T-helper 1 cell treated with Interleukin-12 subunit alpha and Interleukin-12 subunit beta and Interleukin-4 antibody, amounts not matched to agents 30 ng/mL and 1 ng/mL, for 36 hours (primary cell): ENCODE results near the gene ACAP1. TPM values are rescaled to one million over a fixed set of nuclear protein-coding genes. Genes with fewer than 3 reads are reported as not detected.

ENCODE experiments used
- intact Hi-C: fragments of 100-400 bp; cut with micrococcal nuclease; formaldehyde crosslinking; loops from one replicate; pipeline ENCODE4 v1.15.1; 2024
- total RNA-seq: library from RNA; stranded (reverse); gene quantifications from 2 replicates; pipeline ENCODE4 v1.2.3, GENCODE V29; 2022

Gene ACAP1
- total RNA-seq, 1 donor from 2014 or later: 701 TPM

DNA sequence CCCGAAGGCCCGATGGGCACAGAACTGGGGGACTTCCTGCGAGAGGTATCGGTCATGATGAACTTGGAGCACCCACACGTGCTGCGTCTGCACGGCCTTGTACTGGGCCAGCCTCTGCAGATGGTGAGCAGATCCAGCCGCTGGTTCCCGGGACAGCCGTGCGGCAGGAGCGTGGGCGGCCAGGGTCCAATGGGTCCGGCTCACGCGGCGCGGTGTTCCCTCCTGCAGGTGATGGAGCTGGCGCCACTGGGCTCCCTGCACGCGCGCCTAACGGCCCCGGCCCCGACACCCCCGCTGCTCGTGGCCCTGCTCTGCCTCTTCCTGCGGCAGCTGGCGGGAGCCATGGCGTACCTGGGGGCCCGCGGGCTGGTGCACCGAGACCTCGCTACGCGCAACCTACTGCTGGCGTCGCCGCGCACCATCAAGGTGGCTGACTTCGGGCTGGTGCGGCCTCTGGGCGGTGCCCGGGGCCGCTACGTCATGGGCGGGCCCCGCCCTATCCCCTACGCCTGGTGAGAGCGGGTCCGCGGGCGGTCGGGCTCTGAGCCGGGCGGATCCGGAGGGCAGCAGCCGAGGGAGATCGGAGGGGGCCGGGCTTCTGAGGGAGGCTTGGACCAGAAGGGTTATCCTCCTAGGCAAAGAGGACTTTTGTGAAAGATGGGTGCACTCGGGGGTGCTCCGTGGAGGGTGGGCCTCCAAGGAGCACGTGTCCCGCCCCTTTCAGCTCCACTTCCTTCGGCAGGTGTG lies 47.6 kb downstream of the ACAP1 start:
- intact Hi-C loops: loop anchor here (1.0 to 2.0 kb wide), 5 partner anchors 10 to 177 kb away; partner anchors contain the start of genes NEURL4, PLSCR3, SENP3 and TMEM102

DNA sequence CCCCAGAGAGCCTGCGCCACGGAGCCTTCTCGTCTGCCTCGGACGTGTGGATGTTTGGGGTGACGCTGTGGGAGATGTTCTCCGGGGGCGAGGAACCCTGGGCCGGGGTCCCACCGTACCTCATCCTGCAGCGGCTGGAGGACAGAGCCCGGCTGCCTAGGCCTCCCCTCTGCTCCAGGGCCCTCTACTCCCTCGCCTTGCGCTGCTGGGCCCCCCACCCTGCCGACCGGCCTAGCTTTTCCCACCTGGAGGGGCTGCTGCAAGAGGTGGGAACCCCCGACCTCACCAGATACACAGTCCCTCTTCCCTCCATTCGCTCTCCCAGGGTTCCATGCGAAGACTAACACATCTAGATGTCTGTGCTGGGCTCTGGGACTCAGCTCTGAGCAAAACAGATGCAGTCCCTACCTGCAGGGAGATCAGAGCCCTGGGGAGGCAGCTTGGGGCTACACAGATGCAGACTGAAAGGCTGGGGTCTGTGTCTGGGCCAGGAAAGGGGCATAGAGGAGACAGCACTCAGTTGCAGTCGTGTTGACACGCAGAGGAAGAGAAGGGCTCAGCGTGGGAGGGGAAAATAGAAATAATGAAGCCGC lies 48.3 kb downstream of the ACAP1 start:
- intact Hi-C loops: loop anchor here (1.0 to 2.0 kb wide), 5 partner anchors 10 to 177 kb away; partner anchors contain the start of genes NEURL4, PLSCR3, SENP3 and TMEM102

DNA sequence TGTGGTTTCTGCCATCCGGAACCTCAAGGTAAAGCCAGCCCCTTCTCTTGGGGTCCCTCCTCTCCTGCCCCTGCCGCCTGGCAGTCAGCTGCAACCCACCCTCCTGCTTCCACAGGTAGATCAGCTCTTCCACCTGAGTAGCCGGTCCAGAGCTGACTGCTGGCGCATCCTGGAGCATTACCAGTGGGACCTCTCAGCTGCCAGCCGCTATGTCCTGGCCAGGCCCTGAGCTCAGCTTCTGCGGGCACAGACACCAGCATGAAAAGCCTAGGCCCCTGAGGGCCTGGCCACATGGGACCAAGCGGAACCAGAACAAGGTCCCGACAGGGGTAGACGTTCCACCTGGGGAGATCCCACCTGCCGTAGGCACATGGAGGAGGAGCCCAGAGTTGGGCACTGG lies 52.5 kb downstream of the ACAP1 start:
- intact Hi-C loops: no loop called here

DNA sequence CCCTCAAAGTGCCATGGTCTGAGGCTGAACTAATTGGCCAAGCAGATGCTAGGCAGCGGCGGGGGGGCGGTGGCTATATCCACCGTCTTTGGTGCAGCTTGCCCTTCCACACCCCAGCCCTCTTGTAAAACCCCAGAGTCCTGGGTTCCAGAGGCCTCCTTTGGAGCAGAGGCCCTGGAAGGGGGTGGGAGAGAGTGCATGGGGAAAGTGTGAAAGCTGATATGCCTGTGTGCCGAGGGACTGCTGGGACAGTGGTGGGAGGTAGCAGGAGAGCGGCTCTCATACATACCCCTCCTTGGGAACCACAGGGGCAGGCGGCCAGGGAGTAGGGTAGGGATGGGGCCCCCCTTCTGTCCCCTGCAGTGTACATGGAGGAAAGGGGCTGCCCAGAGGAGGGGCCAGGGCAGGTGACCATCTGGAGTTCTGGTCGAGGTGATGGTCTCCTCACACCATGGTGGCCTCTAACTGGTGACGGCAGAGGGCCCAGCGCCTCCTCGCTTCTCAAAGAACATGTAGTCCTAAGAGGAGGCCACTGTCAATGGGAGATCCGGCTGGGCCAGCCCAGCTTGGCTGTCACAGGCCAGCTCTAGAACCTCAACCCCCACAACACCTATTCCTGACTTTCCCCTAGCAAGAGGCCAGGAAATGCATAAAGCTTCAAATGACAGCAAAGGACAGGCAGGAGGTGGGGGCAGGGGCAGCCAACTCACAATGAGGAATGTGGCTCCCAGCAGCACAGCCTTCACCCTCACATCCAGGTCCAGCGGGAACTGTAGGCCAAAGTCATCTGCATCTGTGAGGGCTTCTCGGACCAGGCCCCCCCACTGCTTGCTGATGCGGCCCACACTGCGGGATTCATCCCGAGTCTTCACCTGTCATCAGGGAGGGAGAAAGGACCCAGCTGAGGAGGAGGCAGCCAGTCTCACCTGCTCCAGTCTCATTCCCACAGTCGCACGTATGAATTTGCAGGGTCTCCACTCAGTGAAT lies 53.9 kb downstream of the ACAP1 start:
- intact Hi-C loops: no loop called here

DNA sequence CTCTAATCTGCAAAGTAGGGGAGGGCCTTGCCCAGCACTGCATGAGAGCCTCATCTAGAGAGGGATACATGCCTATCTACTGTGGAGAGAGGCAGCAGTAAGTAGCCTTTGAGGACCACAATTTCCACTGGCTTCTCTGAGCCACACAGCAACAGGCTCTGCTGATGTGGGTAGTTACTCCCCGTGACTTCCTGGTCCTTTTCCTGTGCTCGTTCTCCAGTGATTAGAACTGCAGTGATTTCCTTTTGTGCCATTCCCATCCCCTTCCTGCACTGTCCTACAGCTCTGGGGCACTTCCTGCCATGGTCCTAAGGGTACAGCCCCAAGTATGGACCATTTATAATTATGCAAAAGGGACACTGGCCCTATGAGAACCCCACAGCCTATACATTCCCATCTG lies 55.0 kb downstream of the ACAP1 start:
- intact Hi-C loops: no loop called here

DNA sequence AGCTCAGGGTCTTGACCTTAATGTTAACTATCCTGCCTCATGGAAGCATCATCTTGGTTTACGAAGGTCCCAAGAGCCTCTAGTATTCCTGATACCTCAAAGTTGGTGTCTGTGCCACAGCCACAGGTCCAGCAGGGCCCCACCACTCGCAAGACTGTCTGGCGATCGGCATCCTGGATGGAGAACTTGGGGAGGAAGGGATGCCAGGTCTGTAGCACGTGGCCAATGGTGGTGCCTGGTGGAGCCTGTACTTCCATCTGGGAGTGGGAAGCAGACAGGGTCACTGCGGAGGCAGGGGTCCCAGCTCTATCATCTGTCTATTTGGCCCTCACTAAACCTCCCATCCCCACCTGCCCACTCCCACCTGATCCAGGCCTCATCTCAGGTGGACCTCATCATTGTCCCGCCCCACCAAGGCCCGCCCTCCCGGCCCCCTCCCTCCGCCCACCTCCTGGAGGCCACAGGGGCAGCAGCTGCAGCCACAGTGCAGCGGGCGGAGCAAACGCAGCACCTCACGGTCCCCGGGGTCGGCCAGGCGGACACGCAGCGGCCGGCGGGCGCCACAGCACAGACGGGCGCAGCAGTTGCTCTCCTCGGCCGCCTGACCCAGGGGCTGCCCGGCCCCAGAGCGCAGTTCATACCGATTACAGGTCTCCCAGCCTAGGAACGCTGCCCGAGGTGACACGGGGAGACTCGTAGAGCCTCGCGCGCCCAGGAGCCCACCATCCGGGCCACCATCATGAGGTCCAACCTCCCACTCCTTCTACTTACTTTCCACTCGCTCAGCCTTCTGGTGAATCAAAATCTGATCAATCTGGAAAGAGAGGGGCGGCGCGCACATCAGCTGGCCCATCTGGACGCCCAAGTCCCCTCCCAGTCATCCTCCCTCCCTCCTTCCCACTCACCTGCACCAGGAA lies 56.6 kb downstream of the ACAP1 start:
- intact Hi-C loops: no loop called here

DNA sequence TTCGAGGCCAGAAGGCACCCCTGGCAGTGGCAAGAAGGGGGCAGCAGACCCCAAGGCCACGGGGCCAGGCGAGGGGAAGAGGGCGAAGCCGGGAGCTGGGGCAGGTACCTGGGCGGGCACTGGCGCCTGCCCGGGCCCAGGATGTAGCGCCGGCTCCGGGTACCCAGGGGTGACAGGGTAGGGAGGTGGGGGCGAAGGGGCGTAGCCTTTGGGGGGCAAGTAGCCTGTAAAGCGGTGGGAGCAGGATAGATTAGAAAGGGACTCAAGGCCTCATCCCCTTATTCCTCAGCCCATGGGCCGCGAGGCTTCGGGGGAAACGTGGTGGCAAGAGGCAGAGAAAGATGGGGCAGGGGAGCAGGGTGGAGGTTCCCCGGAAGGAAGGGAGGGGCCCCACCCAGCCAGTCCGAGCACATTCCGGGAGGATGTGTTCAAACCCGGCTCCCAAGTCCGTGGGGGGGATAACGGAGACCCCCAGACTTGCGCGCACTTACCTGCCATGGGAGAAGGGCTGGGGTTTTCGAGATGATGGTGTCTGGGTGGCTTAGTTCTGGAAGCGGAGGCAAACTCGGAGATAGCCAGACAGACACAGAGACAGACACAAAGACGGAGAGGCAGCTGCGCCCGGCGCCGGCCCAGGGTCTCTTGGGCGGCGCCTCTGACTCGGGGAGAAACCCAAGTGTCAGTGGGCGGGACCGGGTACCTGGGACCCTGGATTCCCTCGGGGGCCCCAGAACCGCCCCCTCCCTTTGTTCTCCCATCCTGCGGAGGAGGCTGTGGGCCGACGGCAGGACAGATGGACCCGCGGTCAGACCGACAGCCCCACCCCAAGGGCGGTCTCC lies 57.5 kb downstream of the ACAP1 start:
- intact Hi-C loops: loop anchor here (1.0 to 2.0 kb wide), 9 partner anchors 10 to 189 kb away; partner anchors contain the start of genes NEURL4, POLR2A, TMEM102 and TMEM256

DNA sequence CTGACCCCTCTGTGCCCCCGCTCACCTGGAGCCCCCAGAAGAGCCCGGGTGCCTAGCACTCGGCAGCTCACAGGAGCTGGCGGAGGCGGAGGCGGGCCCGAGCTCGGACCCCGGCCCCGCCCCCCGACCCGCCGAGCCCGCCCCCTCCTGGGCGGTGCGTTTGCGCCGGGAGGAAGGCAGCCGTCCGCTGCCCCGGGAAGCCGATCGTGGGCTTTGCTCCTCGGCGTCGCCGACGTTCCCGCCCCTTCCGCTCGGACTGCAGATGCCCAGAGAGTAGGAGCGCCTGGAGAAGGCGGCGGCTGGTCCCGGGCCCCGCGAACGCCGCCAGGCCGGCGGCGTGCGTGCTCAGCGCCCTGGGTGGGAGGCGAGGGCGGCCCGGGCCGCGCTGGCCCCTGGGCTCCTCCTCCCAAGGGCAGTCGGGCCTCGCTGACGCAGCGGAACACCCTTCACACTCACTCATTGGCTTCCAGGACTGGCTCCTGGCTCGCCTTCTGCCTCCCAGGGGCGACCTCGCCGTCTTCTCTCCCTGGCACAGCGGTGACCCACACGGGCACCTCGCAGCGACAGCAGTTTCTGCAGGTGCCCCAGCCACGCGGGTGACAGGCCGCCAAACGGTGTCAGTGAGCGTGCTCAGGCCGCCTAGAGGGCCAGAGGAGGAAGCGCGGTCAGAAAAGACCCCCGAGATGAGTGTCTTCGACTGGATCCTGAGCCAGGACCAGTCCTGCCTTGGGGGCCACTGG lies 58.3 kb downstream of the ACAP1 start, which contains the start of gene PLSCR3:
Gene PLSCR3 (minus strand): TSS at position 74 of the 740 bp plus-strand sequence. CDS start 415 bp downstream, outside the sequence.
- intact Hi-C loops: loop anchor here (1.0 to 2.0 kb wide), 9 partner anchors 10 to 189 kb away; partner anchors contain the start of genes NEURL4, POLR2A, TMEM102 and TMEM256

DNA sequence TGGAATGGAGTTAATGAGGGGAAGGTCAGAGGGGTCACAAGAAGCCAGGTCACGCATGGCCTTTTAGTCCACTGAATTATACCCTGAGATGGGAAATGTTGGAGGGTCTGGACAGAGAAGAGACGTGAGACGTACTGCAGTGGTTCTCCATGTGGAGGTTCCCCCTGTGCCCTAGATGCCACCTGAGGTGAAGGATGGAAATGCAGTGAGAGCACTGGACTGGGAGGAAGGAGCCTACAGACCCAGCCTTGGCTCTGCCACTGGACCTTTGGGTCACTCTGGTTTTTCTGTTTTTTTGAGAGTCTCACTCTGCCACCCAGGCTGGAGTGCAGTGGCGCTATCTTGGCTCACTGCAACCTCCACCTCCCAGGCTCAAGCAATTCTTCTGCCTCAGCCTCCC lies 59.8 kb downstream of the ACAP1 start:
- intact Hi-C loops: no loop called here

DNA sequence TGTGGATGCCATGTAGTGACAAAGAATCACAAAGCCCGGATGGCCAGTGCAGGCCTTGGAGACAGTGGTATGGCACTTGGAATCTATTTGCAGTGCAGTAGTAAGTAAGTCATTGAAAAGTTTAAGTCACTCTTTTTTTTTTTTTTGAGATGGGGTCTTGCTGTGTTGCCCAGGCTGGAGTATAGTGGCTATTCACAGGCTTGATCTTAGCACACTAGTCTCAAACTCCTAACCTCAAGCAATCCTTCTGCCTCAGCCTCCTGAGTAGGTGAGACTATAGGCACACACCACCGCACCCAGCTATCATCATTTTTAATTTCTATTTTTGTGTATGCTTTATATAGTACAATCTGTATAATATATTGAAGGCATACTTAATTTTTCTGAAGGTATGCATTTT lies 62.3 kb downstream of the ACAP1 start:
- intact Hi-C loops: no loop called here

Other genes with a start within 250 kb of the ACAP1 start
- not detected in 2 replicates for gene ASGR2, start 221.7 kb upstream of the ACAP1 start, total RNA-seq
- 1.5 and 2.5 TPM in 2 replicates for gene ASGR1, start 157.2 kb upstream of the ACAP1 start, total RNA-seq
- 16.1 and 18.5 TPM in 2 replicates for gene DLG4, start 116.7 kb upstream of the ACAP1 start, total RNA-seq
- gene ACADVL, start 116.6 kb upstream of the ACAP1 start, total RNA-seq: 479 and 485 TPM in 2 replicates
- 46.8 and 46.9 TPM in 2 replicates for gene DVL2, start 102.0 kb upstream of the ACAP1 start, total RNA-seq
- gene PHF23, start 97.1 kb upstream of the ACAP1 start, total RNA-seq: 61.5 and 67.3 TPM in 2 replicates
- 287 and 288 TPM in 2 replicates for gene GABARAP, start 94.1 kb upstream of the ACAP1 start, total RNA-seq
- gene CTDNEP1, start 84.8 kb upstream of the ACAP1 start, total RNA-seq: 167 and 170 TPM in 2 replicates
- 45.0 and 50.6 TPM in 2 replicates for gene ELP5, start 84.3 kb upstream of the ACAP1 start, total RNA-seq
- 0.12 and 0.49 TPM in 2 replicates for gene CLDN7, start 74.1 kb upstream of the ACAP1 start, total RNA-seq
- gene SLC2A4, start 54.8 kb upstream of the ACAP1 start, total RNA-seq: 0.12 TPM in 1 of 2 replicates, not detected in the other
- gene YBX2, start 41.9 kb upstream of the ACAP1 start, total RNA-seq: 0.39 and 0.63 TPM in 2 replicates
- 697 and 698 TPM in 2 replicates for gene EIF5A, start 28.9 kb upstream of the ACAP1 start, total RNA-seq
- gene GPS2, start 21.2 kb upstream of the ACAP1 start, total RNA-seq: 88.7 and 90.6 TPM in 2 replicates
- gene NEURL4, start 7.2 kb upstream of the ACAP1 start, total RNA-seq: 37.2 and 37.7 TPM in 2 replicates
- gene KCTD11, start 15.6 kb downstream of the ACAP1 start, total RNA-seq: 10.2 and 10.3 TPM in 2 replicates
- gene TMEM95, start 18.6 kb downstream of the ACAP1 start, total RNA-seq: 0.17 TPM in 1 of 2 replicates, not detected in the other
- gene TNK1, start 44.6 kb downstream of the ACAP1 start, total RNA-seq: 1.1 and 1.4 TPM in 2 replicates
- gene PLSCR3, start 58.0 kb downstream of the ACAP1 start, total RNA-seq: 127 and 139 TPM in 2 replicates
- gene TMEM256, start 67.6 kb downstream of the ACAP1 start, total RNA-seq: 51.6 and 53.9 TPM in 2 replicates
- gene NLGN2, start 71.3 kb downstream of the ACAP1 start, total RNA-seq: 1.5 and 2.1 TPM in 2 replicates
- 0.22 TPM in 1 of 2 replicates, not detected in the other for gene SPEM1, start 83.8 kb downstream of the ACAP1 start, total RNA-seq
- gene SPEM2, start 89.1 kb downstream of the ACAP1 start, total RNA-seq: not detected in 2 replicates
- not detected in 2 replicates for gene SPEM3, start 92.3 kb downstream of the ACAP1 start, total RNA-seq
- 16.0 and 16.3 TPM in 2 replicates for gene TMEM102, start 98.9 kb downstream of the ACAP1 start, total RNA-seq
- gene FGF11, start 103.0 kb downstream of the ACAP1 start, total RNA-seq: 15.0 and 15.4 TPM in 2 replicates
- 12.5 and 15.4 TPM in 2 replicates for gene CHRNB1, start 108.5 kb downstream of the ACAP1 start, total RNA-seq
- 25.2 and 26.5 TPM in 2 replicates for gene ZBTB4, start 143.1 kb downstream of the ACAP1 start, total RNA-seq
- gene SLC35G6, start 144.9 kb downstream of the ACAP1 start, total RNA-seq: not detected in 2 replicates
- 208 and 222 TPM in 2 replicates for gene POLR2A, start 147.8 kb downstream of the ACAP1 start, total RNA-seq
- 79.9 and 96.4 TPM in 2 replicates for gene TNFSF12, start 212.5 kb downstream of the ACAP1 start, total RNA-seq
- 6.0 and 6.3 TPM in 2 replicates for gene TNFSF13, start 222.2 kb downstream of the ACAP1 start, total RNA-seq
- 55.0 and 58.3 TPM in 2 replicates for gene SENP3, start 225.4 kb downstream of the ACAP1 start, total RNA-seq
- gene CD68, start 243.1 kb downstream of the ACAP1 start, total RNA-seq: 8.0 TPM in 2 replicates
- 85.1 and 88.0 TPM in 2 replicates for gene MPDU1, start 247.3 kb downstream of the ACAP1 start, total RNA-seq